Loucy (cell line): ENCODE measurements around the gene COL6A1.

Source experiments
- EZH2phosphoT487 ChIP-seq: fragments of 200-600 bp; IDR thresholded peaks from 2 replicates; pipeline ENCODE4 v1.6.1; 2018; ENCODE audit warnings: antibody characterized with exemption, mild to moderate bottlenecking, moderate library complexity, borderline replicate concordance
- TF ChIP-seq, protein P1 (sequence below): fragments of 200-600 bp; sonication (generic); conservative IDR thresholded peaks from 2 replicates; pipeline ENCODE4 v1.5.1; 2014; ENCODE audit warnings: mild to moderate bottlenecking, antibody characterized with exemption, low read length

DNA sequence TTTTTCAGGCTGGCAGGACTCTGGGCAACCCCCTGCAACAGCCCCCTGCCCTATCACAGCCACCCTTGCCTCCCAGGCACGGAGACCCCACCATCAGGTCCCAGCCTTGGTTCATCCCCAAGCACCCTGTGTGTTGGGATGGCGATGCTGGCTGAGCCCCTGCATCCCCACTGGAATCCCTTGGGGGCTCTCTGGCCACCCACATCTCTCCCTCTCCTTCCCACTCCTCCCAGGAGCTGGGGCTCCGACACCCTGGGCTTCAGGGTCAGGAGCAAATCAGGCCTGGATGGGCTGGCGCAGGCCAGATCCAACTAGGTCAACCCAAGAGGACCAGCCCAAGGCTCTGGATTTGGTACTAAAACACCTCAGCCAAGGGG lies 25.9 kb downstream of the COL6A1 start:
- TF ChIP-seq, protein P1, sequence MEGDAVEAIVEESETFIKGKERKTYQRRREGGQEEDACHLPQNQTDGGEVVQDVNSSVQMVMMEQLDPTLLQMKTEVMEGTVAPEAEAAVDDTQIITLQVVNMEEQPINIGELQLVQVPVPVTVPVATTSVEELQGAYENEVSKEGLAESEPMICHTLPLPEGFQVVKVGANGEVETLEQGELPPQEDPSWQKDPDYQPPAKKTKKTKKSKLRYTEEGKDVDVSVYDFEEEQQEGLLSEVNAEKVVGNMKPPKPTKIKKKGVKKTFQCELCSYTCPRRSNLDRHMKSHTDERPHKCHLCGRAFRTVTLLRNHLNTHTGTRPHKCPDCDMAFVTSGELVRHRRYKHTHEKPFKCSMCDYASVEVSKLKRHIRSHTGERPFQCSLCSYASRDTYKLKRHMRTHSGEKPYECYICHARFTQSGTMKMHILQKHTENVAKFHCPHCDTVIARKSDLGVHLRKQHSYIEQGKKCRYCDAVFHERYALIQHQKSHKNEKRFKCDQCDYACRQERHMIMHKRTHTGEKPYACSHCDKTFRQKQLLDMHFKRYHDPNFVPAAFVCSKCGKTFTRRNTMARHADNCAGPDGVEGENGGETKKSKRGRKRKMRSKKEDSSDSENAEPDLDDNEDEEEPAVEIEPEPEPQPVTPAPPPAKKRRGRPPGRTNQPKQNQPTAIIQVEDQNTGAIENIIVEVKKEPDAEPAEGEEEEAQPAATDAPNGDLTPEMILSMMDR = no peak
- TF ChIP-seq EZH2phosphoT487 = no peak
